HEK293 (cell line): Measurements from ENCODE around the gene ATXN1L.

Experiments used
- CTCF ChIA-PET: fragments of 350-600 bp; formaldehyde crosslinking; extraction: SDS; loops from one replicate; lab custom pipeline; 2021; ENCODE audit warnings: antibody characterized with exemption; lab: Yijun Ruan, JAX
- POLR2A ChIA-PET: fragments of 300-600 bp; formaldehyde crosslinking; extraction: SDS; loops from one replicate; lab custom pipeline; 2020; ENCODE audit warnings: antibody characterized with exemption, inconsistent platforms; lab: Yijun Ruan, JAX
- H3K27ac ChIP-seq: fragments of 200-500 bp; sonication (Bioruptor generic); 2 replicates; pipeline ENCODE4 v1.5.1; 2014; ENCODE audit warnings: low read depth, low read length, control low read depth, inconsistent platforms; ENCODE audit errors: extremely low read depth
- H3K36me3 ChIP-seq, 2 experiments: fragments of 200-500 bp in 1 of 2; sonication (Bioruptor generic) in 1 of 2; 1 replicate in 1 of 2; 2 replicates in 1 of 2; pipeline ENCODE4 v1.5.1; 2014 to 2017; ENCODE audit warnings: inconsistent platforms in 2 of 2, low read length in 2 of 2; ENCODE audit not compliant: control insufficient read depth in 2 of 2, insufficient read depth in 1 of 2
- H3K4me1 ChIP-seq: fragments of 200-500 bp; sonication (Bioruptor generic); 2 replicates; pipeline ENCODE4 v1.5.1; 2014; ENCODE audit warnings: mild to moderate bottlenecking, low read length, inconsistent platforms; ENCODE audit not compliant: control insufficient read depth, insufficient read depth
- H3K4me3 ChIP-seq: 2 replicates; pipeline ENCODE4 v1.5.1; 2011; ENCODE audit warnings: low read depth, mild to moderate bottlenecking, control low read depth, low read length, moderate library complexity
- H3K9me3 ChIP-seq: fragments of 200-500 bp; sonication (Bioruptor generic); 2 replicates; pipeline ENCODE4 v1.5.1; 2014; ENCODE audit warnings: low read depth, low read length, inconsistent platforms; ENCODE audit not compliant: control insufficient read depth, insufficient read depth
- BCL11B ChIP-seq: fragments of 450-650 bp; formaldehyde crosslinking; IDR thresholded peaks from 2 replicates; pipeline ENCODE4 v1.5.1; 2016; ENCODE audit warnings: low read depth, missing biosample characterization, missing genetic modification characterization
- EGR2 ChIP-seq: fragments of 450-650 bp; formaldehyde crosslinking; IDR thresholded peaks from 2 replicates; pipeline ENCODE4 v1.5.1; 2016; ENCODE audit warnings: low read depth, missing biosample characterization, missing genetic modification characterization
- ZBTB10 ChIP-seq: fragments of 450-650 bp; formaldehyde crosslinking; IDR thresholded peaks from 2 replicates; pipeline ENCODE4 v1.5.1; 2016; ENCODE audit warnings: missing biosample characterization, missing genetic modification characterization
- ZEB2 ChIP-seq: fragments of 450-650 bp; formaldehyde crosslinking; IDR thresholded peaks from 2 replicates; pipeline ENCODE4 v1.5.1; 2016; ENCODE audit warnings: missing biosample characterization, missing genetic modification characterization
- ZFP41 ChIP-seq: fragments of 450-650 bp; formaldehyde crosslinking; IDR thresholded peaks from 2 replicates; pipeline ENCODE4 v1.5.1; 2016; ENCODE audit warnings: missing biosample characterization, missing genetic modification characterization, borderline replicate concordance
- ZIC2 ChIP-seq: fragments of 450-650 bp; formaldehyde crosslinking; IDR thresholded peaks from 2 replicates; pipeline ENCODE4 v1.5.1; 2016; ENCODE audit warnings: missing biosample characterization, missing genetic modification characterization
- ZNF140 ChIP-seq: fragments of 450-650 bp; formaldehyde crosslinking; IDR thresholded peaks from 2 replicates; pipeline ENCODE4 v1.5.1; 2016; ENCODE audit warnings: missing biosample characterization, missing genetic modification characterization
- ZNF155 ChIP-seq: fragments of 450-650 bp; formaldehyde crosslinking; IDR thresholded peaks from 2 replicates; pipeline ENCODE4 v1.5.1; 2016; ENCODE audit warnings: missing biosample characterization, missing genetic modification characterization
- ZNF175 ChIP-seq: fragments of 450-650 bp; formaldehyde crosslinking; IDR thresholded peaks from 2 replicates; pipeline ENCODE4 v1.5.1; 2016; ENCODE audit warnings: missing biosample characterization, missing genetic modification characterization
- ZNF184 ChIP-seq: fragments of 450-650 bp; IDR thresholded peaks from 2 replicates; pipeline ENCODE4 v1.5.1; 2018; ENCODE audit warnings: missing biosample characterization, mild to moderate bottlenecking, missing genetic modification characterization
- ZNF248 ChIP-seq: fragments of 450-650 bp; formaldehyde crosslinking; IDR thresholded peaks from 2 replicates; pipeline ENCODE4 v1.5.1; 2017; ENCODE audit warnings: missing biosample characterization, missing genetic modification characterization
- ZNF324 ChIP-seq: fragments of 450-650 bp; formaldehyde crosslinking; IDR thresholded peaks from 2 replicates; pipeline ENCODE4 v1.5.1; 2016; ENCODE audit warnings: missing biosample characterization, missing genetic modification characterization
- ZNF335 ChIP-seq: fragments of 450-650 bp; formaldehyde crosslinking; conservative IDR thresholded peaks from 2 replicates; pipeline ENCODE4 v1.5.1; 2016; ENCODE audit warnings: missing biosample characterization, missing genetic modification characterization
- ZNF366 ChIP-seq: fragments of 450-650 bp; formaldehyde crosslinking; conservative IDR thresholded peaks from 2 replicates; pipeline ENCODE4 v1.5.1; 2016; ENCODE audit warnings: missing biosample characterization, missing genetic modification characterization
- ZNF37A ChIP-seq: fragments of 450-650 bp; IDR thresholded peaks from 2 replicates; pipeline ENCODE4 v1.5.1; 2018; ENCODE audit warnings: missing biosample characterization, missing genetic modification characterization
- ZNF416 ChIP-seq: fragments of 450-650 bp; formaldehyde crosslinking; IDR thresholded peaks from 2 replicates; pipeline ENCODE4 v1.5.1; 2016; ENCODE audit warnings: missing biosample characterization, missing genetic modification characterization
- ZNF423 ChIP-seq: fragments of 450-650 bp; formaldehyde crosslinking; IDR thresholded peaks from 2 replicates; pipeline ENCODE4 v1.5.1; 2016; ENCODE audit warnings: missing biosample characterization, missing genetic modification characterization
- ZNF510 ChIP-seq: fragments of 450-650 bp; formaldehyde crosslinking; IDR thresholded peaks from 2 replicates; pipeline ENCODE4 v1.5.1; 2018; ENCODE audit warnings: mild to moderate bottlenecking, missing genetic modification characterization, missing biosample characterization; ENCODE audit not compliant: insufficient replicate concordance
- ZNF514 ChIP-seq: fragments of 450-650 bp; formaldehyde crosslinking; IDR thresholded peaks from 2 replicates; pipeline ENCODE4 v1.5.1; 2016; ENCODE audit warnings: missing biosample characterization, missing genetic modification characterization
- ZNF654 ChIP-seq: fragments of 450-650 bp; formaldehyde crosslinking; IDR thresholded peaks from 2 replicates; pipeline ENCODE4 v1.5.1; 2016; ENCODE audit warnings: low read depth, missing biosample characterization, missing genetic modification characterization
- ZNF677 ChIP-seq: fragments of 450-650 bp; IDR thresholded peaks from 2 replicates; pipeline ENCODE4 v1.5.0; 2018; ENCODE audit warnings: missing biosample characterization, mild to moderate bottlenecking, missing genetic modification characterization, moderate library complexity
- ZNF704 ChIP-seq: fragments of 450-650 bp; formaldehyde crosslinking; IDR thresholded peaks from 2 replicates; pipeline ENCODE4 v1.5.1; 2016; ENCODE audit warnings: missing biosample characterization, missing genetic modification characterization
- ZNF768 ChIP-seq: fragments of 450-650 bp; formaldehyde crosslinking; IDR thresholded peaks from 2 replicates; pipeline ENCODE4 v1.5.1; 2018; ENCODE audit warnings: missing biosample characterization, mild to moderate bottlenecking, missing genetic modification characterization
- ZXDB ChIP-seq: fragments of 450-650 bp; formaldehyde crosslinking; IDR thresholded peaks from 2 replicates; pipeline ENCODE4 v1.5.1; 2016; ENCODE audit warnings: missing biosample characterization, missing genetic modification characterization
- TF ChIP-seq, protein P1 (sequence below): fragments of 450-650 bp; formaldehyde crosslinking; IDR thresholded peaks from 2 replicates; pipeline ENCODE4 v1.5.1; 2016; ENCODE audit warnings: missing biosample characterization, missing genetic modification characterization
- TF ChIP-seq, protein P2 (sequence below): fragments of 450-650 bp; formaldehyde crosslinking; IDR thresholded peaks from 2 replicates; pipeline ENCODE4 v1.5.1; 2016; ENCODE audit warnings: missing biosample characterization, missing genetic modification characterization
- TF ChIP-seq, protein P3 (sequence below): fragments of 450-650 bp; formaldehyde crosslinking; optimal IDR thresholded peaks from 2 replicates; pipeline ENCODE3; 2016; ENCODE audit warnings: missing biosample characterization, mild to moderate bottlenecking, missing genetic modification characterization

Gene ATXN1L

DNA sequence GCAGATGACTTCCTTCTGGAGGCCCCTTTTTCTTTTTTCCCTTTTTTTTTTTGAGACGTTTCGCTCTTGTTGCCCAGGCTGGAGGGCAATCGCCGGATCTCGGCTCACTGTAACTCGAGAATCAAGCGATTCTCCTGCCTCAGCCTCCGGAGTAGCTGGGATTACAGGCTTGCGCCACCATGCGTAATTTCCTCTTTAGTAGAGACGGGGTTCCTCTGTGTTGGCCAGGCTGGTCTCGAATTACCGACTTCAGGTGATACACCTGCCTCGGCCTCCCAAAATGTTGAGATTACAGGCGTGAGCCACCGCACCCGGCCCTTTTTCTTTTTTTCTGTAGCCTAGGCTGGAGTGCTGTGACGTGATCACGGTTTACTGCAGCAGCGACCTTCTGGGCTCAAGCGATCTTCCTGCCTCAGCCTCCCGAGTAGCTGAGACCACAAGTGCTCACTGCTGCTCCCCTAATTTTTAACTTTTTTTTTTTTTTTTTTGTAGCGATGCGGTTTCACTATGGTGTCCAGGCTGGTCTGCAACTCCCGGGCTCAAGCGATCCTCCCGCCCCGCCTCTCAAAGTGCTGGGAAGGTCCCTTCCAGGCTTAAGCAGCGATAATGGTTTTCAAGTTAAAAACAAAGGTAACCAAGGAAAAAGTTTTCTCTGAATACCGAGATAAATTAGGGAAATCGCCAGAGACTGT is 48.6 kb downstream of the ATXN1L start (continued):
- TF ChIP-seq, protein P1, sequence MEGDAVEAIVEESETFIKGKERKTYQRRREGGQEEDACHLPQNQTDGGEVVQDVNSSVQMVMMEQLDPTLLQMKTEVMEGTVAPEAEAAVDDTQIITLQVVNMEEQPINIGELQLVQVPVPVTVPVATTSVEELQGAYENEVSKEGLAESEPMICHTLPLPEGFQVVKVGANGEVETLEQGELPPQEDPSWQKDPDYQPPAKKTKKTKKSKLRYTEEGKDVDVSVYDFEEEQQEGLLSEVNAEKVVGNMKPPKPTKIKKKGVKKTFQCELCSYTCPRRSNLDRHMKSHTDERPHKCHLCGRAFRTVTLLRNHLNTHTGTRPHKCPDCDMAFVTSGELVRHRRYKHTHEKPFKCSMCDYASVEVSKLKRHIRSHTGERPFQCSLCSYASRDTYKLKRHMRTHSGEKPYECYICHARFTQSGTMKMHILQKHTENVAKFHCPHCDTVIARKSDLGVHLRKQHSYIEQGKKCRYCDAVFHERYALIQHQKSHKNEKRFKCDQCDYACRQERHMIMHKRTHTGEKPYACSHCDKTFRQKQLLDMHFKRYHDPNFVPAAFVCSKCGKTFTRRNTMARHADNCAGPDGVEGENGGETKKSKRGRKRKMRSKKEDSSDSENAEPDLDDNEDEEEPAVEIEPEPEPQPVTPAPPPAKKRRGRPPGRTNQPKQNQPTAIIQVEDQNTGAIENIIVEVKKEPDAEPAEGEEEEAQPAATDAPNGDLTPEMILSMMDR (tag by site-specific recombination), result peak; percentile 63; the same call in 1 of the 2 replicates
- TF ChIP-seq ZFP41 (tag by site-specific recombination), result no peak
- no peak for TF ChIP-seq EGR2 (tag by site-specific recombination)
- no peak for TF ChIP-seq ZNF416 (tag by site-specific recombination)
- no peak for TF ChIP-seq ZNF514 (tag by site-specific recombination)
- no peak for TF ChIP-seq ZNF248

GRCh38 chr16:71894921-71895678 is 49.3 kb downstream of the ATXN1L start, which contains the start of gene IST1:
Gene IST1, plus strand, starts transcription at chr16:71895531. Its CDS starts 20,110 bp downstream, at chr16:71915641.
- H3K4me1 ChIP-seq, result 0 out of 2 replicates have a peak, but pooled peaks cover 2% of the 10 kb centered on the region
- no peaks in the 10 kb centered on the region for H3K9me3 ChIP-seq
- H3K4me3 ChIP-seq, result peak within 1 kb of the TSS; percentile 55
- H3K27ac ChIP-seq, result peak within 1 kb of the TSS; percentile 83
- ChIA-PET CTCF (no interaction called here), POLR2A (interaction anchor here (1.0 to 6.0 kb wide), 6 partner anchors 9 to 86 kb away, joined by 4 to 51 read pairs (median 6); partner anchors contain the start of genes AP1G1 and ZNF821)
- H3K36me3 ChIP-seq, result peaks cover 5 to 7% of the 10 kb centered on the region in 2 experiments; a peak in 2 of 3 replicates
- TF ChIP-seq ZEB2 (peak; percentile 98), ZNF423 (tag by site-specific recombination) (peak; percentile 65; the same call in 1 of the 2 replicates), ZNF175 (tag by site-specific recombination) (no peak), ZNF510 (tag by site-specific recombination) (no peak), ZNF704 (no peak; the same call in 1 of the 2 replicates), ZNF37A (tag by site-specific recombination) (no peak), ZNF335 (tag by site-specific recombination) (peak; percentile 30), ZNF140 (tag by site-specific recombination) (no peak), ZNF184 (tag by site-specific recombination) (no peak), ZIC2 (tag by site-specific recombination) (peak; percentile 90), ZNF768 (tag by site-specific recombination) (no peak), ZNF366 (peak; percentile 67; the same call in 1 of the 2 replicates), ZXDB (tag by site-specific recombination) (peak; percentile 96), ZNF324 (tag by site-specific recombination) (peak; percentile 79; the same call in 1 of the 2 replicates), BCL11B (tag by site-specific recombination) (peak; percentile 81), ZNF654 (tag by site-specific recombination) (no peak), ZNF677 (tag by site-specific recombination) (no peak; the same call in 1 of the 2 replicates), ZNF155 (tag by site-specific recombination) (no peak), ZBTB10 (tag by site-specific recombination) (peak; percentile 96)
- TF ChIP-seq, protein P2, sequence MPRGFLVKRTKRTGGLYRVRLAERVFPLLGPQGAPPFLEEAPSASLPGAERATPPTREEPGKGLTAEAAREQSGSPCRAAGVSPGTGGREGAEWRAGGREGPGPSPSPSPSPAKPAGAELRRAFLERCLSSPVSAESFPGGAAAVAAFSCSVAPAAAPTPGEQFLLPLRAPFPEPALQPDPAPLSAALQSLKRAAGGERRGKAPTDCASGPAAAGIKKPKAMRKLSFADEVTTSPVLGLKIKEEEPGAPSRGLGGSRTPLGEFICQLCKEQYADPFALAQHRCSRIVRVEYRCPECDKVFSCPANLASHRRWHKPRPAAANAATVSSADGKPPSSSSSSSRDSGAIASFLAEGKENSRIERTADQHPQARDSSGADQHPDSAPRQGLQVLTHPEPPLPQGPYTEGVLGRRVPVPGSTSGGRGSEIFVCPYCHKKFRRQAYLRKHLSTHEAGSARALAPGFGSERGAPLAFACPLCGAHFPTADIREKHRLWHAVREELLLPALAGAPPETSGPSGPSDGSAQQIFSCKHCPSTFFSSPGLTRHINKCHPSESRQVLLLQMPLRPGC (tag by site-specific recombination), result 0 out of 2 replicates have a peak, but pooled peaks have one; percentile 27
- TF ChIP-seq, protein P3, sequence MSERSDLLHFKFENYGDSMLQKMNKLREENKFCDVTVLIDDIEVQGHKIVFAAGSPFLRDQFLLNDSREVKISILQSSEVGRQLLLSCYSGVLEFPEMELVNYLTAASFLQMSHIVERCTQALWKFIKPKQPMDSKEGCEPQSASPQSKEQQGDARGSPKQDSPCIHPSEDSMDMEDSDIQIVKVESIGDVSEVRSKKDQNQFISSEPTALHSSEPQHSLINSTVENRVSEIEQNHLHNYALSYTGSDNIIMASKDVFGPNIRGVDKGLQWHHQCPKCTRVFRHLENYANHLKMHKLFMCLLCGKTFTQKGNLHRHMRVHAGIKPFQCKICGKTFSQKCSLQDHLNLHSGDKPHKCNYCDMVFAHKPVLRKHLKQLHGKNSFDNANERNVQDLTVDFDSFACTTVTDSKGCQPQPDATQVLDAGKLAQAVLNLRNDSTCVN, result peak; percentile 85
